GM12872 (cell line): ENCODE measurements around the gene MFGE8.

Source experiments
- CTCF ChIP-seq: IDR thresholded peaks from 3 replicates; pipeline ENCODE4 v1.5.1; 2011; ENCODE audit warnings: low read depth, mild to moderate bottlenecking, low read length, moderate library complexity; ENCODE audit not compliant: insufficient read depth

MFGE8 gene

DNA sequence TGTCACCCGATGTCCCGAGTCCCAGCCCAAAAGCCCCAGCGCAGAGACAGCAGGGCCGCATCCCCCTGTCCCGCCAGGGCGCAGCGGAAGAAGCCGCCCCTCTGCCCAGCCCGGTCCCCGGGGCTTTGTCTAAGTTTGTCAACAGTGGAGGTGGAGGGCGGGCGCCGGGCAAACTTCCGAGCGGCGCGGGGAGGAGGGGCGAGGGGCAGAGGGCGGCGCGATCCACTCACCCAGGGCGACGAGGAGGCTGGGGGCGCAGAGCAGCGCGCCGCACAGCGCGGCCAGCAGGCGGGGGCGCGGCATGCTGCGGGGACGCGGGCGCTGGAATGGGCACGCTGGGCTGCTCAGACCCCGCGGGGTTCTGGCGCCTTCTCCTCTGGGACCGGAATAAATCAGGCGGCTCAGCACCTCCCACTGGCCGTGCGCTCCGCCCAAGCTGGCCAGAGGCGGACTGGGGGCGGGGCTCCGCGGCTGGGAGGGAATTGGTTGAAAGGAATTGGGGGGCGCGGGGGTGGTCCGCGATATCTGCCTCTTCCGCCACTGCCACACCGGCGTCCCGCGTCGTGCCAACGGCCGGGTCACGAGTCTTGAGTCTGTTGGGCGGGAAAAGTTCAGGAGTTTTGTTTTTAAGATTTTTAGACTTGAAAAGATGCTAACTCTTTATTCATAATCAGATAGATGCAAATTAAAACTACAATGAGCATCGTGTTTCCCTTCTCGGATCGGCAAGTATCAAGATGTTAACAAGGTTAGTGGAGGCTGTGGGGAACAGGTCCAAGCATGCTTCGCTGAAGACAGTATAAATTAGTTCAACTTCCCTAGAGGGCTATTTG, at the start of gene MFGE8:
Gene MFGE8, minus strand, starts transcription at position 363 of the 833 bp plus-strand sequence. Its CDS starts 60 bp downstream, at position 303.
- TF ChIP-seq CTCF, result no peak

DNA sequence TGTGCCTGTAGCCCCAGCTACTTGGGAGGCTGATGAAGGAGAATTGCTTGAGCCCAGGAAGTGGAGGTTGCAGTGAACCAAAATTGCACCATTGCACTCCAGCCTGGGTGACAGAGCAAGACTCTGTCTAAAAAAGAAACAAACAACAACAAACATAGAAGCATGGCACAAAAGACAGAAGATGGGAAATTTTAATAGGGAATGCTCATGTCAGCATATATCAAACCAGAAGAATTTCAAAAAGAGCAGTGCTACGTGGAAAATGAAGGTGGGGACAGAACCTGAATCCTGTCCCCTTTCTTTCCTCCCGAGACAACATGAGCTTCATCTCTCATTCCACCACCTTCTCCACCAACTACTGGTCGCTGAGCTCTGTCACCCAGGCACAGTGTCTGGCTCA, 46.3 kb upstream of the MFGE8 start:
- no peak for TF ChIP-seq CTCF

DNA sequence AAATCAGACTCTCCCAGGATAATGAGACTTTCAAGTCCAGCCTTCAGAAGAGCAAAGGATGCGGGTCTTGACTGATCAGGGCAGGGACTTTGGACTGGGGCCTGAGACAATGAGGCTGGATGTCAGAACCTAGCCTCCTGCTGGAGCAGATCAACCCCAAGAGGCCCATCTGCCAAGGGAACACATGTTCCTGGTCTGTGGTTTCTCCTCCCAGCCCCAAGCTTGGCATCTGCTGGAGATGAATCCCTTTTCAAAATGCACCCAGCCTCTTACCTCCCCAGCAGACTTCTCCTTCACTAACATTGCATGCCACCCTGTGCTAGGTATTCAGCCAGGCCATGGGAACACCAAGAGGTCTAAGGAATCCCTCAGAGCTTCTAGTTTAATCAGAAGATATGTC, 43.7 kb upstream of the MFGE8 start:
- no peak for TF ChIP-seq CTCF

- TF ChIP-seq CTCF, result no peak
Observed at GRCh38 chr15:88956263-88956662, 43.1 kb upstream of the MFGE8 start.

DNA sequence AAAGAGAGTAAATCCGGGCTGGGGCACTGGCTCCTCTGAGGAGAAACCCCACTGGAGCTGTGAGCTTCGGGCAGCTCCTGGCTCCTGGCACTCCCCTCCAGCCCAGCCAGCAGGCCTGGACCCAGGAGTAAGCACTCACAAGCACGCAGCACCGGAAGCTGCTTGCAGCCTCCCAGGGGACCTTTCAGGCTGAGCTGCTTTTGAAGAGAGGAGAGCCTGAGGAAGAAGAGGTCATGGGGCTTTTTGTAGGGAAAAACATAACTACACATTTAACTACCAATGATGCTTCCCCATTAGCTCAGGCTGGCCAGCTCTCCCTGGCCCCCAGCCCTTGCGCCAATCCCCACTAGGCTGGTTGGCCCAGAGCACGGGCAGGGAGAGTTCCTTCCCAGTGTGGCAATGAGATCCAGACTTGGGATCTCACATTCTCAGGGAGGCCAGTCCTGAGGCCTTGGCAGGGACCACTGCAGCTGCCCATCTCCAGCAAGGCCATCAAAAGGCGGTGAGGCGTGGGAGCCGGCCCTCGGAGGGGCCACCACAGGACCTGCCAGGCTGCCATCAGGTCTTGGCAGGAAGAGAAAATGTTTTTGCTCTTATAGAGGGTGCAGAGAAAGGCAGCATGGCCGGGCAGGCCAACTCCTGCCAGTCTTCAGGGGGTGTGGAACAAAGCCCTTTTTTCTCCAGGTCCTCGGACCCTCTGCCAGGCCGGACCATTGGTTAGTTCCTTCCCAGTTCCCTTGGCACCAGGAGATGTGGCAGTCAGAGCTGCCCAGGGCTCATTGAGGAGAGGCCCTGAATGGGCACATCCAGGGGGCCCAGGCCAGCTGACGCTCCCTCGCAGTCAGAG, 41.5 kb upstream of the MFGE8 start:
- TF ChIP-seq CTCF, result no peak

DNA sequence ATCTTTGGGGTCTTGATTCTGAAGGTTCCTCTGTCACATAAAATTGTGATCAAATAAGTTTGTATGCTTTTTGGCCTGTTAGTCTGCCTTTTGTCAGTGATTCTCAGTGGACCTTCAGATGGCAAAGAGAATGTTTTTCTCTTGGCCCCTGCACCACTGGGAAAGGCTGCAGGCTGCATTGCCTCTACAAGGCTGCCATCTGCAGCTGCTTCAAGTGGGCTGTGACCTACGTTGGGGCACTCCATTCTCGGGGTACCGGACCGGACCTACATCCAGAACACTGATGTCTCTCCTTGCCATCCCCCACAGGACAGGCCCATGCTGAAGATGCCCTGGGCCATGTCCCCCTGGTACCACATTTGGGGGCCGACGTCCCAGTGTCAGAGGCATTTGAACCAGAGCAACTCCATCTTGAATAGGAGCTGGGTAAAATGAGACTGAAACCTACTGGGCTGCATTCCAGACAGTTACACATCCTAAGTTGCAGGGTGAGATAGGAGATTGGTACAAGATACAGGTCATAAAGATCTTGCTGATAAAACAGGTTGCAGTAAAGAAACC, 37.5 kb upstream of the MFGE8 start:
- TF ChIP-seq CTCF, result no peak

DNA sequence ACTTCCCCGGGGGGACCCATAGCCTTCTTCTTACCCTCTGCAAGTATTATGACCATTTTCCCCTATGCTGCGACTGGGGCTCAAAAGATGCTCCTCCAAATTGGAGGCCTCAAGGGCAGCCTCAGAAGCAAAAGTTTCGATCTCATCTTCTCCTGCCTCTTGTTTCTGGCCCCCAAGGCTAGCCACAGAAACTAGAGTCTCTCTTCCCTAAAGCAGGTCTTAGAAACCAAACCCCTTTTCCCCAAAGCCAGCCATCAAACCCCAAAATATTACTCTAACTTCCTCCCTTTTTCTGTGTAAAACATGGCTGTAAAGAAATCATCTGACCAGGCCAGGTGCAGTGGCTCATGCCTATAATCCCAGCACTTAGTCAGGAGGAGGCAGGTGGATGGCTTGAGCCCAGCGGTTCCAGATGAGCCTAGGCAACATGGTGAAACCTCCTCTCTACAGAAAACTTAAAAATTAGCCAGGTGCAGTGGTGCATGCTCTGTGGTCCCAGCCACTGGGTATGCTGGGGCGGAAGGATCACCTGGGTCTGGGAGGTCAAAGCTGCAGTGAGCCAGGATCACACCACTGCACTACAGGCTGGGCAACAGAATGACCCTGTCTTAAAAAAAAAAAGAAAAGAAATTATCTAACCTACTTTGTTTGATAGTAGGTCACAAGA, 36.7 kb upstream of the MFGE8 start:
- TF ChIP-seq CTCF, result no peak
